K562 (cell line): Measurements from ENCODE around the gene MLST8. TPM values are rescaled to one million over a fixed set of nuclear protein-coding genes. Genes with fewer than 3 reads are reported as not detected.

Experiments used
- E2F3 ChIP-seq: fragments of 250-450 bp; sonication (Bioruptor Pico); IDR thresholded peaks from 2 replicates; pipeline ENCODE4 v1.4.0; 2020; ENCODE audit warnings: mild to moderate bottlenecking
- KLF10 ChIP-seq: fragments of 250-450 bp; sonication (Bioruptor Pico); IDR thresholded peaks from 2 replicates; pipeline ENCODE4 v1.6.1; 2021; ENCODE audit warnings: matching md5 sums
- SLC30A9 ChIP-seq: fragments of 250-450 bp; sonication (Bioruptor Pico); IDR thresholded peaks from 2 replicates; pipeline ENCODE4 v1.8.0; 2022; ENCODE audit warnings: mild to moderate bottlenecking, moderate library complexity
- polyA plus RNA-seq, 8 experiments: library from polyadenylated mRNA; depleted of rRNA in 4 of 8; stranded (reverse) in 5 of 8; unstranded in 3 of 8; fragments of >200 nt; fragmentation: Nextera tagmentation in 2 of 8; fragmentation: Illumina TruSeq in 1 of 8; extraction: Ambion mirVana in 2 of 8; extraction: Trizol in 1 of 8; gene quantifications; 2 replicates each; pipeline versions ENCODE4 v1.2.1 to v1.2.3, GENCODE V29; 2011 to 2014; ENCODE audit warnings: inconsistent platforms in 1 of 8, missing spikeins in 1 of 8
- total RNA-seq, 7 experiments: library from RNA; depleted of rRNA in 6 of 7; stranded (reverse); fragments of >200 nt in 6 of 7; fragmentation: Illumina TruSeq in 2 of 7; extraction: Trizol in 2 of 7; gene quantifications; 2 replicates each; pipeline versions ENCODE4 v1.2.1 to v1.2.3, GENCODE V29; 2011 to 2021; ENCODE audit warnings: low replicate concordance in 1 of 7
- TF ChIP-seq, protein P1 (sequence below): fragments of 150-350 bp; conservative IDR thresholded peaks from 2 replicates; pipeline ENCODE4 v1.6.1; 2014; ENCODE audit warnings: low read length
- TF ChIP-seq, protein P2 (sequence below): sonication (generic); formaldehyde crosslinking; IDR thresholded peaks from 2 replicates; pipeline ENCODE4 v1.8.1; 2023; ENCODE audit warnings: mild to moderate bottlenecking, missing genetic modification reagents
- TF ChIP-seq, protein P3 (sequence below): fragments of 250-450 bp; sonication (Bioruptor Pico); IDR thresholded peaks from 2 replicates; pipeline ENCODE4 v1.5.0; 2020; ENCODE audit warnings: mild to moderate bottlenecking

Gene MLST8
- total and polyA plus RNA-seq, 9 of the 15 experiments (the other 6 are each of a cell fraction or from before 2014, with no cell fraction given) = 1.5 to 116 (median 43.3) TPM

DNA sequence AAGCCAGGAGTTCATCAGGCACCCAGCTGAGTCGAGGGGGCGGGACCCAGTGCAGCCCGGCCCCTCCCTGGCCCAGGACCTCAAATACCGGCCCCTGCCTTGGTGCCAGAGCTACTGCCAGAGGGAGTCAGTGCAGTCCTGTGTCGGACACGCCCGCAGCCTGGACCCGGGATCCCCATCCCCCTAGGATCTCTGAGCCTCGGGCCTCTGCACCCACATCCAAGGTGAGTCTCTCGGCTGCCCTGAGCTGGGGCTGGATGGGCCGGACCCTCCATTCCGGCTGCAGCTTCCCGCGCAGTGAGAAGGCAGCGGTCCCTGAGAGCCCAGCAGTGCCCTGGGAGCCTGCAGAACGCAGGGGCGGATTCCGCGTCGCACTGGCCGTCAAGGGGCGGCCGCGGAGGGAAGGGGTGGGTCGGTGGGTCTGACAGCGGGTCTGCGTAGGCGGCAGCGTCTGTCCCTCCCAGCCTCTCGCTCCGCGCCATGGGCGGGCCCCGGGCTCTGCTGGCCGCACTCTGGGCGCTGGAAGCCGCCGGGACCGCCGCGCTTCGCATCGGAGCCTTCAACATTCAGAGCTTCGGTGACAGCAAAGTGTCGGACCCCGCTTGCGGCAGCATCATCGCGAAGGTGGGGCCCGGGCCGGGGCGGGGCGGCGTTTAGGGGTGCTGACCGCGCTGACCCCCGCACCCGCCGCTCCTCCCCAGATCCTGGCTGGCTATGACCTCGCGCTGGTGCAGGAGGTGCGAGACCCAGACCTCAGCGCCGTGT is 31.3 kb downstream of the MLST8 start, which contains the start of gene DNASE1L2 (continued):
- TF ChIP-seq, protein P1, sequence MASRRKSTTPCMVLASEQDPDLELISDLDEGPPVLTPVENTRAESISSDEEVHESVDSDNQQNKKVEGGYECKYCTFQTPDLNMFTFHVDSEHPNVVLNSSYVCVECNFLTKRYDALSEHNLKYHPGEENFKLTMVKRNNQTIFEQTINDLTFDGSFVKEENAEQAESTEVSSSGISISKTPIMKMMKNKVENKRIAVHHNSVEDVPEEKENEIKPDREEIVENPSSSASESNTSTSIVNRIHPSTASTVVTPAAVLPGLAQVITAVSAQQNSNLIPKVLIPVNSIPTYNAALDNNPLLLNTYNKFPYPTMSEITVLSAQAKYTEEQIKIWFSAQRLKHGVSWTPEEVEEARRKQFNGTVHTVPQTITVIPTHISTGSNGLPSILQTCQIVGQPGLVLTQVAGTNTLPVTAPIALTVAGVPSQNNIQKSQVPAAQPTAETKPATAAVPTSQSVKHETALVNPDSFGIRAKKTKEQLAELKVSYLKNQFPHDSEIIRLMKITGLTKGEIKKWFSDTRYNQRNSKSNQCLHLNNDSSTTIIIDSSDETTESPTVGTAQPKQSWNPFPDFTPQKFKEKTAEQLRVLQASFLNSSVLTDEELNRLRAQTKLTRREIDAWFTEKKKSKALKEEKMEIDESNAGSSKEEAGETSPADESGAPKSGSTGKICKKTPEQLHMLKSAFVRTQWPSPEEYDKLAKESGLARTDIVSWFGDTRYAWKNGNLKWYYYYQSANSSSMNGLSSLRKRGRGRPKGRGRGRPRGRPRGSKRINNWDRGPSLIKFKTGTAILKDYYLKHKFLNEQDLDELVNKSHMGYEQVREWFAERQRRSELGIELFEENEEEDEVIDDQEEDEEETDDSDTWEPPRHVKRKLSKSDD = no peak
- TF ChIP-seq E2F3 (no peak), SLC30A9 (CRISPR knock-in tag) (no peak), KLF10 (CRISPR knock-in tag) (no peak)
- TF ChIP-seq, protein P2, sequence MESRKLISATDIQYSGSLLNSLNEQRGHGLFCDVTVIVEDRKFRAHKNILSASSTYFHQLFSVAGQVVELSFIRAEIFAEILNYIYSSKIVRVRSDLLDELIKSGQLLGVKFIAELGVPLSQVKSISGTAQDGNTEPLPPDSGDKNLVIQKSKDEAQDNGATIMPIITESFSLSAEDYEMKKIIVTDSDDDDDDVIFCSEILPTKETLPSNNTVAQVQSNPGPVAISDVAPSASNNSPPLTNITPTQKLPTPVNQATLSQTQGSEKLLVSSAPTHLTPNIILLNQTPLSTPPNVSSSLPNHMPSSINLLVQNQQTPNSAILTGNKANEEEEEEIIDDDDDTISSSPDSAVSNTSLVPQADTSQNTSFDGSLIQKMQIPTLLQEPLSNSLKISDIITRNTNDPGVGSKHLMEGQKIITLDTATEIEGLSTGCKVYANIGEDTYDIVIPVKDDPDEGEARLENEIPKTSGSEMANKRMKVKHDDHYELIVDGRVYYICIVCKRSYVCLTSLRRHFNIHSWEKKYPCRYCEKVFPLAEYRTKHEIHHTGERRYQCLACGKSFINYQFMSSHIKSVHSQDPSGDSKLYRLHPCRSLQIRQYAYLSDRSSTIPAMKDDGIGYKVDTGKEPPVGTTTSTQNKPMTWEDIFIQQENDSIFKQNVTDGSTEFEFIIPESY (CRISPR knock-in tag) = peak; percentile 98
- TF ChIP-seq, protein P3, sequence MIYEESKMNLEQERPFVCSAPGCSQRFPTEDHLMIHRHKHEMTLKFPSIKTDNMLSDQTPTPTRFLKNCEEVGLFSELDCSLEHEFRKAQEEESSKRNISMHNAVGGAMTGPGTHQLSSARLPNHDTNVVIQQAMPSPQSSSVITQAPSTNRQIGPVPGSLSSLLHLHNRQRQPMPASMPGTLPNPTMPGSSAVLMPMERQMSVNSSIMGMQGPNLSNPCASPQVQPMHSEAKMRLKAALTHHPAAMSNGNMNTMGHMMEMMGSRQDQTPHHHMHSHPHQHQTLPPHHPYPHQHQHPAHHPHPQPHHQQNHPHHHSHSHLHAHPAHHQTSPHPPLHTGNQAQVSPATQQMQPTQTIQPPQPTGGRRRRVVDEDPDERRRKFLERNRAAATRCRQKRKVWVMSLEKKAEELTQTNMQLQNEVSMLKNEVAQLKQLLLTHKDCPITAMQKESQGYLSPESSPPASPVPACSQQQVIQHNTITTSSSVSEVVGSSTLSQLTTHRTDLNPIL (CRISPR knock-in tag) = no peak
- TF ChIP-seq, all 486 proteins: peak for 13
